ENCODE data around the gene TMEM184A. TPM values are rescaled to one million over a fixed set of nuclear protein-coding genes. Genes with fewer than 3 reads are reported as not detected.
"Not testable (repeated sequence)": the region's sequence is repeated elsewhere in the genome, so short reads cannot be mapped to it uniquely, and the experiment has no call there.

Gene TMEM184A
- total RNA-seq, 1 experiment from 2014 or later: 21.4 TPM

GRCh38 chr7:1523208-1523607 is 32.8 kb downstream of the TMEM184A start:
- ChIA-PET POLR2A (ENCODE audit: unreplicated experiment) (no interaction called here), CTCF (no interaction called here)
- 0 out of 2 replicates have a peak, but pooled peaks cover 8% of the 10 kb centered on the region for H3K27me3 ChIP-seq (ENCODE audit: insufficient read depth, low read depth)
- peaks cover 44% of the 10 kb centered on the region for H3F3A ChIP-seq (ENCODE audit: insufficient read depth, low read depth)
- no peak overlapping the region for H3K4me2 ChIP-seq
- H3K9me2 ChIP-seq (ENCODE audit: insufficient read depth): no peaks in the 10 kb centered on the region
- BruUV-seq (replicated peaks): no TSS peak
- no peak overlapping the region for H2AFZ ChIP-seq
- H3K36me3 ChIP-seq (ENCODE audit: low read depth): no peaks in the 10 kb centered on the region
- no peaks in the 10 kb centered on the region for H4K20me1 ChIP-seq (ENCODE audit: insufficient read depth)
- H3K79me2 ChIP-seq (ENCODE audit: low read depth): no peaks in the 10 kb centered on the region
- peaks cover 17% of the 10 kb centered on the region for H3K4me1 ChIP-seq (replicated peaks; ENCODE audit: insufficient read depth)
- intact Hi-C loops (cut with micrococcal nuclease; ENCODE audit: unreplicated experiment): no loop called here
- DNase-seq: no peak
- TF ChIP-seq EZH2 (IDR thresholded peaks at IDR 0.05; ENCODE audit: low read depth) (no peak), CTCF (conservative IDR thresholded peaks at IDR 0.05) (no peak)
- no peaks in the 10 kb centered on the region; the same call in 1 of the 2 replicates for H3K9me3 ChIP-seq (ENCODE audit: insufficient read depth, low read depth)
- no peak overlapping the region for H3K4me3 ChIP-seq
- H3K27ac ChIP-seq: no peak overlapping the region

GRCh38 chr7:1521456-1521855 is 34.5 kb downstream of the TMEM184A start:
- H3K27me3 ChIP-seq (ENCODE audit: insufficient read depth, low read depth): 0 out of 2 replicates have a peak, but pooled peaks cover under 1% of the 10 kb centered on the region
- H3K79me2 ChIP-seq (ENCODE audit: low read depth): no peaks in the 10 kb centered on the region
- no peak for DNase-seq
- H3K36me3 ChIP-seq (ENCODE audit: low read depth): no peaks in the 10 kb centered on the region
- H3K9me3 ChIP-seq (ENCODE audit: insufficient read depth, low read depth): no peaks in the 10 kb centered on the region; the same call in 1 of the 2 replicates
- intact Hi-C loops (cut with micrococcal nuclease; ENCODE audit: unreplicated experiment): loop anchor here (2.0 kb wide), 1 partner anchor 15 kb away; no protein-coding TSS in a partner anchor
- H3K9me2 ChIP-seq (ENCODE audit: insufficient read depth): no peaks in the 10 kb centered on the region
- no peak overlapping the region for H3K4me2 ChIP-seq
- ChIA-PET CTCF (no interaction called here), POLR2A (ENCODE audit: unreplicated experiment) (no interaction called here)
- no peaks in the 10 kb centered on the region for H4K20me1 ChIP-seq (ENCODE audit: insufficient read depth)
- BruUV-seq (replicated peaks): no TSS peak
- H3F3A ChIP-seq (ENCODE audit: insufficient read depth, low read depth): peaks cover 37% of the 10 kb centered on the region
- no peak overlapping the region for H2AFZ ChIP-seq
- peaks cover 22% of the 10 kb centered on the region for H3K4me1 ChIP-seq (replicated peaks; ENCODE audit: insufficient read depth)
- peak overlapping the region; percentile 89 for H3K27ac ChIP-seq
- no peak overlapping the region for H3K4me3 ChIP-seq
- TF ChIP-seq CTCF (conservative IDR thresholded peaks at IDR 0.05) (no peak), EZH2 (IDR thresholded peaks at IDR 0.05; ENCODE audit: low read depth) (no peak)

- Histone ChIP-seq H3K4me2 (peak overlapping the region; percentile 73), H3K4me1 (replicated peaks; ENCODE audit: insufficient read depth) (peaks cover 29% of the 10 kb centered on the region), H3F3A (ENCODE audit: insufficient read depth, low read depth) (peaks cover 40% of the 10 kb centered on the region), H3K9me2 (ENCODE audit: insufficient read depth) (no peaks in the 10 kb centered on the region), H3K4me3 (peak overlapping the region; percentile 16; the same call in 1 of the 2 replicates), H3K27me3 (ENCODE audit: insufficient read depth, low read depth) (no peaks in the 10 kb centered on the region), H2AFZ (no peak overlapping the region), H3K36me3 (ENCODE audit: low read depth) (no peaks in the 10 kb centered on the region), H3K9me3 (ENCODE audit: insufficient read depth, low read depth) (no peaks in the 10 kb centered on the region; the same call in 1 of the 2 replicates), H4K20me1 (ENCODE audit: insufficient read depth) (no peaks in the 10 kb centered on the region), H3K27ac (peak overlapping the region; percentile 89), H3K79me2 (ENCODE audit: low read depth) (no peaks in the 10 kb centered on the region)
- BruUV-seq (replicated peaks): no TSS peak
- DNase-seq: peak; percentile 97 to 100
- intact Hi-C loops (cut with micrococcal nuclease; ENCODE audit: unreplicated experiment): loop anchor here (1.0 to 2.0 kb wide), 4 partner anchors 14 to 39 kb away; no protein-coding TSS in a partner anchor
- CTCF ChIA-PET: no interaction called here
- TF ChIP-seq EZH2 (IDR thresholded peaks at IDR 0.05; ENCODE audit: low read depth) (no peak), CTCF (conservative IDR thresholded peaks at IDR 0.05) (no peak)
- POLR2A ChIA-PET (ENCODE audit: unreplicated experiment): interaction anchor here (0.7 kb wide), 1 partner anchor 630 kb away, joined by 4 read pairs; no protein-coding TSS in a partner anchor
These were observed 35.3 kb downstream of the TMEM184A start for GRCh38 chr7:1520539-1521234.

GRCh38 chr7:1519322-1519922 is 36.6 kb downstream of the TMEM184A start:
- intact Hi-C loops (cut with micrococcal nuclease; ENCODE audit: unreplicated experiment); BruUV-seq (replicated peaks); DNase-seq; H3K36me3 ChIP-seq (ENCODE audit: low read depth); H3K9me3 ChIP-seq (ENCODE audit: insufficient read depth, low read depth); H3K79me2 ChIP-seq (ENCODE audit: low read depth); H3K27me3 ChIP-seq (ENCODE audit: insufficient read depth, low read depth); H4K20me1 ChIP-seq (ENCODE audit: insufficient read depth); H3K4me2 ChIP-seq; POLR2A ChIA-PET (ENCODE audit: unreplicated experiment); H3K9me2 ChIP-seq (ENCODE audit: insufficient read depth); H2AFZ ChIP-seq; H3K4me3 ChIP-seq: not testable (repeated sequence)
- Histone ChIP-seq H3K27ac (peak overlapping the region; percentile 89), H3K4me1 (replicated peaks; ENCODE audit: insufficient read depth) (peaks cover 42% of the 10 kb centered on the region), H3F3A (ENCODE audit: insufficient read depth, low read depth) (peaks cover 34% of the 10 kb centered on the region)
- CTCF ChIA-PET: interaction anchor here (0.6 kb wide), 1 partner anchor 574 kb away, joined by 3 read pairs; no protein-coding TSS in a partner anchor

Measured in PC-9 (cell line).